HG02763 (cell line): Measurements from ENCODE around the gene AK1.

Source experiments
- ATAC-seq: cut with Tn5 transposase; IDR thresholded peaks from one replicate; pipeline ENCODE4 v1.9.1; 2021; ENCODE audit warnings: mild to moderate bottlenecking, moderate library complexity; ENCODE audit not compliant: unreplicated experiment

Gene AK1

DNA sequence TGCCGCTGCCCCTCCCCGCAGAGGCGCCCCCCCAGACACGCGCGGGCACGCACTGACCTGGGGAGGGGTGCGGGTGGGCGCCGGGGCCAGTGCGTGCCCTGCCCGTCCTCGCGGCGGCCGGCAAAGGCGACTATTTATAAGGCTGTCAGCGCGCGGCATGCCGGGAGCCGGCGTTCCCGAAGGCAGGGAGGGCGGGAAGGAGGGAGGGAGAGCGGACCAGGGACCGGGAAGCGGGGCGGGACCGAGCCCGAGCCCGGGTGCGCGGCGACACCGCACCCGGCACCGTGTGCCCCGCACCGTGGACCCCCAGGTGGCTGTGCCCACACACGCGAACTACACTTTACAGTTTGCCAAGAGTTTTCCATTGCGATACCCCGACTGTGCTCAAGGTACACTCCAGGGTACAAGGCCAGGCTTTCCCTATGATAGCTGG lies at the start of gene AK1:
Gene AK1, minus strand, starts transcription at position 110 of the 433 bp plus-strand sequence. CDS start 3,058 bp downstream, outside the sequence.
- ATAC-seq: no peak

DNA sequence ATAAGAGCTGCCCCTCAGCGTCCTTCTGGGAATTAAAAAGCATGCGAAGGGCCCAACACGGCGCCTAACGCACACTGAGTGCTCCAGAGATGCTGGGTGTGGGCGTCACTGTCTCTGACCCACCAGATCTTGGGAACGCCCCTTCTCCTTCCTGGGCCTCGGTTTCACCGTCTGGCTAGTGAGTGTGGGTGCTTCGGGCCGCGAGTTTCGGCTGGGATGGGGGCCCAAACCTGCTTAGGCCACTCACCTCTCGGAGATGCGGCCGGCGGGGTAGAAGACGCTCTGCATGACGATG lies 49.4 kb upstream of the AK1 start:
- ATAC-seq: no peak

- ATAC-seq: no peak
These were observed 48.8 kb upstream of the AK1 start for GRCh38 chr9:127925959-127926905.

- ATAC-seq: no peak
These were observed 47.4 kb upstream of the AK1 start for GRCh38 chr9:127924736-127925444.

- no peak for ATAC-seq
These were observed 46.3 kb upstream of the AK1 start for GRCh38 chr9:127923771-127924170.

DNA sequence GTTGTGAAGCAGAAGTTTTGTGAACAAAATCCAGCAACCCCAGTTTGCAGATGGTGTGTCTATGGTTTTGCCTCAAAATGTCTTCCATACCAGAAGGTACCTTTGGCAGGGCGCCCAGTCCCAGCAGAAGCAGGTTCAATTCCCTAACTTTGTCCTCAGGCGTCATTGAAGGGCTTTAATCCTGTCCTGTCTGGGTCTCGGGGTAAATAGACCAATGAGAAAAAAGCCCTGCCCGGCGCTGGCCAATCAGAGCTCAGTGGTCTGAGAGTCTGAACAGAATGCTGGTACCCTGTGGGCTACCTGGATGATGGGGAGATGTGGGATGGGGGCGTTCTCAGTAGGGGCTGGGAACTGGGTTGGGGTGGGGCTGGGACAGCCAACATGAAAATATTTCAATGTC lies 45.6 kb upstream of the AK1 start:
- no peak for ATAC-seq

- ATAC-seq: no peak
These were observed 44.2 kb upstream of the AK1 start for GRCh38 chr9:127921557-127922120.

DNA sequence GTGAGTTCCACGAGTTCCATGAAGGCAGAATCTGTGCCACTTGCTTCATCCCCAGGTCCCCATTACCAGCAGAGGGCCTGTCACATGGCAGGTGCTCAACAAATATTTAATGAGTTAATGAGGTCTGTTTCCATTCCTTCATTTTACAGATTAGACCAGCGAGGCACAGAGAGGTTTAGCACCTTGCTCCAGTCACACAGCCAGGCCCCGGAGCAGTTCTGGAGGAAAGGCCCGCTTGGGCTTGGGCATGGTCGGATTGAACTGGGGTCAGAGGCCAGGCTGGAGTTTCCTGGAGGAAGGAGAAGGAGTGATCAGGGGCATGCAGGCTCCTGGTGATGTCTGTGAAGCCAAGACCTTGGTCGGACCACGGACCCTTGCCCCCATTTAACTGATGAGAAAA lies 43.3 kb upstream of the AK1 start:
- no peak for ATAC-seq

GRCh38 chr9:127919253-127919815 lies 41.9 kb upstream of the AK1 start:
- no peak for ATAC-seq

- ATAC-seq: no peak
These were observed 41.0 kb upstream of the AK1 start for GRCh38 chr9:127918183-127919107.

DNA sequence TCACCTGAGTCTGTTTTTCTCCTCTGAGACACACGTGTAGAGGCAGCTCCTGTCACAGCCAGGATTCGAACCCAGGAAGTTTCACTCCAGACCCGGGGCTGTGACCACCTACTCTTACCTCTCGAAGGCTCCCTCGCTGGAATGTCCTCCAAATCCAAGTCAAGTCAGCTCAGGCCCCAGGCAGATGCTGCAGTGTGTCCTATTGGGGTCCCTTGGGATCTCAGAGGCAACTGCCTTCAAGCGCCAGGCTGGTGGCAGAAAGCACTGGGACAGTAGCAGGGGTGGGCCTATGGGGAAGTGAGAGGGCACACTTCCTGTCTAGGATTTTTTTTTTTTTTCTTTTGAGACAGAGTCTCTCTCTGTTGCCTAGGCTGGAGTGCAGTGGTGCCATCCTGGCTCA lies 40.1 kb upstream of the AK1 start:
- no peak for ATAC-seq

DNA sequence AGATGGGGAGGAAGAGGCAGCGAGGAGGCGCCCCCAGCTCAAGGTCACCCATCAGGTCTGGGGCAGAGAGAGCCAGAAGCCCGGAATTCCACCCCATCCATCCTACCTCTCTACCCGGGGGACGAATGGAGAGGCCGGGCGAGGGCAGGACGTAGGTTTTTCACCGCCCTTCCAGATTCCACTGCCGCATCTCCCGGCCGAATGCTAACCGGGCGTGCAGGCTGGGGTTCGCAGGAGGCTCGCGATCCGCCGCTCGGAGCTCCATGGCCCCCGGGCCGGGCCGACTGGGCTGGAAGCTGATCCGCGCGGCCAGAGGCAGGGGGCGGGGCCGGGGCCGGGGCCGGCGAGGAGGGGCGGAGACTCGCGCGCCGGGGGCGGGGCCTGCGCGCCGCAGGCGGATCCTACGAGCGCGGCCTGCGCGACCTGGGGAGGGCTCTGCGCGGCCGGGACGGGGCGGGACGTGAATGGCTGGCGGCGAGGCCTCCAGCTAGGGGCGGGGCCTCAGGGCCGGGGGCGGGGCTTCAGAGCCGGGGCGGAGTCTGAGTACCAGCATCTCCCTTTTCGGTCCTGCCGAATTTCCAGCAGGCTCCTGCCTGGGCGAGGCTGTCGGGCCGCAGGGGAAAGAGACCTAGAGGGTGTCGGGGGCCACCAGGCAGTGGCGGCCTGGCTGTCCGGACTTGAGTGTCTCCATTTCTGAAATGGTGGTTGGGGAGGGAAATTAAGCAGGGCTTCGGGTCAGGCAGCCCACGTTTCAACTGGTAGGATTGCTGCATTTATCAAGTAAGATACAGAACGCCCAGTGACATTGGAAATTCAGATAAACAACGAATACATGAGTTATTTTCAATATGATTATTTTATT lies 39.5 kb upstream of the AK1 start, which contains the start of gene ST6GALNAC4:
Gene ST6GALNAC4, minus strand, starts transcription at position 322 of the 862 bp plus-strand sequence. CDS start 622 bp downstream, outside the sequence.
- ATAC-seq: peak; percentile 73

DNA sequence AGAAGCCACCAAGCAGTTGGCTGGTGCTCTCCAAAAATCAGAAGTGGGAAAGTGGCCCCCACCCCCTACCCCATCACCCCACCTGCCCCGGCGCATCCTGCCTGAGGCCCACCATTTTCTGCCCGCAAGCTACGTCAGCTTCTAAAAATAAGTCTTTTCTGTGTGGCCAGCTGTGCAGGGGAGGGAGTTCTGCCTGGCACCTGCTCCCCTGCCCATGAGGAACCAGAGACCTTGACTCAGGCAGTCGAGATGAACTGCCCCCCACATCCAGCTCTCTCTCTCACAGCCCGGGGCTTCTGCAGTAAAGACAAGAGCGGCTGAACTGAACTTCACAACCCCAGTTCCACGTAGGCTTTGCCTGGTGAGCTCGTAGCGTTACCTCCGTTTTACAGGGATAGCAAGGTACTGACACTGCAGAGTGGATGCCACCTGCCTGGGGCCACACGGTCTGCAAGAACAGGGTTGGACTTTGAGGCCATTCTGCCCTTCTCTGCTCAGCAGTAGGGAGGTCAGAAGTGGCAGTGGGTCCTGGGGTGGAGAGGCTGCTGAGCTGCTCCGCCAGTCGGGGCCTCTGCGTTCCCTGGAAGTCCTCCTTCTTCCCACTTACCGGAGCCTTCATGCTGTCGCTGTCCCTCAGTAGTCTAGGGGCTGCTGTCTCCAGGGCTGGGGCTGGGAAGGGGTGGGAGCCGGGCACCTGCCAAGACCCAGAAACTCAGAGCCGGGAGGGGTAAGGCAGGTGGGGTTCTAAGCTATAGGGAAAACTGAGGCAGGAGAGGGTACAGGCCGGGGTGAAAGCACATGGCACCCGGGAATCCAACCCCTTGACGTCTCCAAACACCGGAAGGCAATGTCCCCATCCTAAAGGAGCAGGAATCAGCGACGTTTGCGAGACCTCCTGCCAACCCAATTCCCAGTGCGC lies 38.6 kb upstream of the AK1 start:
- no peak for ATAC-seq

- ATAC-seq: no peak
These were observed 37.9 kb upstream of the AK1 start for GRCh38 chr9:127915325-127915752.

GRCh38 chr9:127913682-127914081 lies 36.2 kb upstream of the AK1 start:
- ATAC-seq: no peak

DNA sequence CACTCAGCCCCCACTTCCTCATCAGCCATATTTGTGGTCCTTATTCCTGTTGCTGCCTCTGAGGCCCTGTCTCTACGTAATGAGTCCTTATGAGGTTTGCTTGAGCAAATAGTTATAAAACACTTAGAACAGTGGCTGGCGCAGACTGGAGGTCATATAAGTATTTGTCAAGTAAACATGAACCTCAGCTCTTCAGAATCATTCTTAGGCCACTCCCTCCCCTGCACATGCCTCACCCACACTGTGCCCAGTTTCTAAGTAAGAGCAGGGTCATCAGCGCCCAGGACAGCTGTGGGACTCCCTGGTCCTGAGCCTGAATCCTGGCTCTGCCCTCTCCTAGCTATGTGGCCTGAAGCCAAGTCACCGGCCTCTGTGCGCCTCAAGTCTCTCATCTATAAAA lies 35.4 kb upstream of the AK1 start:
- no peak for ATAC-seq

GRCh38 chr9:127912296-127912695 lies 34.8 kb upstream of the AK1 start:
- ATAC-seq: no peak

- ATAC-seq: no peak
These were observed 33.2 kb upstream of the AK1 start for GRCh38 chr9:127910613-127911205.
